Urinary bladder (tissue), 4 donors: Measurements from ENCODE around the gene CTXN3. TPM values are rescaled to one million over a fixed set of nuclear protein-coding genes. Genes with fewer than 3 reads are reported as not detected.

ENCODE experiments used
- DNase-seq: peaks from one replicate; pipeline ENCODE4 v3.0.0-alpha.2; 2015; ENCODE audit errors: extremely low spot score
- H3K27ac ChIP-seq: one replicate; pipeline ENCODE4 v1.5.1; 2013; ENCODE audit warnings: low read depth, mild to moderate bottlenecking, moderate library complexity
- H3K36me3 ChIP-seq: one replicate; pipeline ENCODE4 v1.6.1; 2013; ENCODE audit warnings: mild to moderate bottlenecking, moderate library complexity; ENCODE audit not compliant: insufficient read depth
- H3K4me1 ChIP-seq: one replicate; pipeline ENCODE4 v1.6.1; 2013; ENCODE audit warnings: mild to moderate bottlenecking, moderate library complexity; ENCODE audit not compliant: insufficient read depth
- H3K4me3 ChIP-seq: one replicate; pipeline ENCODE4 v1.5.1; 2013; ENCODE audit warnings: low read depth, low read length
- WGBS: extraction: QIAGEN DNeasy Blood & Tissue Kit; methylation state at CpG from one replicate; pipeline ENCODE4 v1.1.7; 2013; 5-methylcytosine and 5-hydroxymethylcytosine counted together
- polyA plus RNA-seq: library from polyadenylated mRNA; stranded (reverse); fragments of 200-250 nt; gene quantifications from one replicate; pipeline ENCODE4 v1.2.3, GENCODE V29; 2013
- total RNA-seq: library from RNA; depleted of rRNA; stranded (reverse); fragments of >200 nt; gene quantifications from one replicate; pipeline ENCODE4 v1.2.3, GENCODE V29; 2014
- donor health status: healthy with polysubstance abuse.
- donor health status: healthy.

The CTXN3 gene
- total and polyA plus RNA-seq, 2 donors, result 0.06 to 1.1 TPM

- Histone ChIP-seq H3K4me3 (no peak overlapping the region), H3K4me1 (no peaks in the 10 kb centered on the region), H3K36me3 (peaks cover 2% of the 10 kb centered on the region), H3K27ac (no peak overlapping the region)
- no peak for DNase-seq
- WGBS, result 76% methylated on average over 4 of the region's 4 CpGs
These were observed 27.1 kb upstream of the CTXN3 start for GRCh38 chr5:127621601-127622325.

- no peak for DNase-seq
- no peaks in the 10 kb centered on the region for H3K4me1 ChIP-seq
- no peak overlapping the region for H3K4me3 ChIP-seq
- H3K36me3 ChIP-seq, result no peaks in the 10 kb centered on the region
- no peak overlapping the region for H3K27ac ChIP-seq
These were observed 14.9 kb upstream of the CTXN3 start for GRCh38 chr5:127634007-127634406.

GRCh38 chr5:127639828-127640227, 9.1 kb upstream of the CTXN3 start:
- Histone ChIP-seq H3K36me3 (no peaks in the 10 kb centered on the region), H3K4me1 (no peaks in the 10 kb centered on the region), H3K27ac (no peak overlapping the region), H3K4me3 (no peak overlapping the region)
- WGBS, result 73% methylated on average over 2 of the region's 2 CpGs
- DNase-seq, result no peak

GRCh38 chr5:127642949-127643348, 5.9 kb upstream of the CTXN3 start:
- 95% methylated on average over 2 of the region's 2 CpGs for WGBS
- Histone ChIP-seq H3K4me1 (no peaks in the 10 kb centered on the region), H3K27ac (no peak overlapping the region), H3K4me3 (no peak overlapping the region), H3K36me3 (no peaks in the 10 kb centered on the region)
- no peak for DNase-seq

GRCh38 chr5:127643607-127644006, 5.3 kb upstream of the CTXN3 start:
- Histone ChIP-seq H3K36me3 (no peaks in the 10 kb centered on the region), H3K4me1 (no peaks in the 10 kb centered on the region), H3K4me3 (no peak overlapping the region), H3K27ac (no peak overlapping the region)
- WGBS, result 44% methylated on average over 1 of the region's 1 CpG
- no peak for DNase-seq

GRCh38 chr5:127645300-127645726, 3.6 kb upstream of the CTXN3 start:
- DNase-seq, result no peak
- no peak overlapping the region for H3K27ac ChIP-seq
- no peak overlapping the region for H3K4me3 ChIP-seq

GRCh38 chr5:127647361-127647958, 1.4 kb upstream of the CTXN3 start:
- Histone ChIP-seq H3K27ac (no peak overlapping the region), H3K36me3 (no peaks in the 10 kb centered on the region), H3K4me3 (no peak overlapping the region), H3K4me1 (no peaks in the 10 kb centered on the region)
- 63% methylated on average over 8 of the region's 8 CpGs for WGBS
- DNase-seq, result no peak

More at GRCh38 chr5:127645300-127645726, 3.6 kb upstream of the CTXN3 start:
- Histone ChIP-seq H3K4me1 (no peaks in the 10 kb centered on the region), H3K36me3 (no peaks in the 10 kb centered on the region)
- WGBS, result 76% methylated on average over 2 of the region's 2 CpGs

GRCh38 chr5:127650022-127650421, 1.1 kb downstream of the CTXN3 start:
- Histone ChIP-seq H3K36me3 (no peaks in the 10 kb centered on the region), H3K4me1 (no peaks in the 10 kb centered on the region), H3K27ac (no peak overlapping the region), H3K4me3 (no peak overlapping the region)
- DNase-seq, result no peak
- WGBS, result 5% methylated on average over 2 of the region's 2 CpGs

- Histone ChIP-seq H3K4me3 (no peak overlapping the region), H3K27ac (no peak overlapping the region), H3K36me3 (no peaks in the 10 kb centered on the region), H3K4me1 (no peaks in the 10 kb centered on the region)
- 18% methylated on average over 1 of the region's 1 CpG for WGBS
- no peak for DNase-seq
These were observed 1.8 kb downstream of the CTXN3 start for GRCh38 chr5:127650649-127651048.

- H3K36me3 ChIP-seq, result no peaks in the 10 kb centered on the region
- H3K27ac ChIP-seq, result no peak overlapping the region
- H3K4me1 ChIP-seq, result no peaks in the 10 kb centered on the region
- 83% methylated on average over 7 of the region's 7 CpGs for WGBS
- no peak for DNase-seq
- no peak overlapping the region for H3K4me3 ChIP-seq
These were observed 4.2 kb downstream of the CTXN3 start for GRCh38 chr5:127652952-127653611.

GRCh38 chr5:127656825-127657224, 7.9 kb downstream of the CTXN3 start:
- Histone ChIP-seq H3K36me3 (no peaks in the 10 kb centered on the region), H3K4me1 (no peaks in the 10 kb centered on the region), H3K4me3 (no peak overlapping the region), H3K27ac (no peak overlapping the region)
- no peak for DNase-seq
- WGBS, result 80% methylated on average over 6 of the region's 6 CpGs

- H3K4me3 ChIP-seq, result no peak overlapping the region
- WGBS, result 62% methylated on average over 3 of the region's 3 CpGs
- H3K4me1 ChIP-seq, result no peaks in the 10 kb centered on the region
- H3K27ac ChIP-seq, result no peak overlapping the region
- no peaks in the 10 kb centered on the region for H3K36me3 ChIP-seq
- no peak for DNase-seq
These were observed 11.3 kb downstream of the CTXN3 start for GRCh38 chr5:127660047-127660733.

GRCh38 chr5:127664093-127664492, 15.2 kb downstream of the CTXN3 start:
- no peak for DNase-seq
- Histone ChIP-seq H3K4me1 (no peaks in the 10 kb centered on the region), H3K36me3 (no peaks in the 10 kb centered on the region), H3K27ac (no peak overlapping the region), H3K4me3 (no peak overlapping the region)
- WGBS, result 73% methylated on average over 5 of the region's 5 CpGs

GRCh38 chr5:127665641-127666040, 16.8 kb downstream of the CTXN3 start:
- no peak for DNase-seq
- H3K4me1 ChIP-seq, result no peaks in the 10 kb centered on the region
- H3K27ac ChIP-seq, result no peak overlapping the region
- no peak overlapping the region for H3K4me3 ChIP-seq
- no peaks in the 10 kb centered on the region for H3K36me3 ChIP-seq
